ENCODE measurements around the gene FYCO1.

Gene FYCO1

GRCh38 chr3:46024131-46024530, 28.5 kb upstream of the FYCO1 start:
- no peaks in the 10 kb centered on the region for H3K4me1 Mint-ChIP-seq
- peaks cover 31% of the 10 kb centered on the region for H3K27me3 Mint-ChIP-seq (ENCODE audit: low read depth, poor library complexity)
- H3K9me3 Mint-ChIP-seq = peaks cover 19% of the 10 kb centered on the region
- no peaks in the 10 kb centered on the region for H3K36me3 Mint-ChIP-seq (ENCODE audit: low read depth)
- TF ChIP-seq CTCF (IDR thresholded peaks at IDR 0.05) = no peak
- no peak overlapping the region for H3K4me3 Mint-ChIP-seq
- no peak overlapping the region for H3K27ac Mint-ChIP-seq
- no peak for DNase-seq

GRCh38 chr3:46022909-46023785, 27.5 kb upstream of the FYCO1 start:
- no peak overlapping the region for H3K4me3 Mint-ChIP-seq
- H3K36me3 Mint-ChIP-seq (ENCODE audit: low read depth) = no peaks in the 10 kb centered on the region
- peaks cover 10% of the 10 kb centered on the region for H3K9me3 Mint-ChIP-seq
- H3K27ac Mint-ChIP-seq = no peak overlapping the region
- peaks cover 31% of the 10 kb centered on the region for H3K27me3 Mint-ChIP-seq (ENCODE audit: low read depth, poor library complexity)
- TF ChIP-seq CTCF (IDR thresholded peaks at IDR 0.05) = no peak
- no peak for DNase-seq
- no peaks in the 10 kb centered on the region for H3K4me1 Mint-ChIP-seq

GRCh38 chr3:46021516-46021915, 25.9 kb upstream of the FYCO1 start:
- DNase-seq = no peak

GRCh38 chr3:46020766-46021510, 25.3 kb upstream of the FYCO1 start:
- no peak for TF ChIP-seq CTCF (IDR thresholded peaks at IDR 0.05)
- peaks cover 24% of the 10 kb centered on the region for H3K27me3 Mint-ChIP-seq (ENCODE audit: low read depth, poor library complexity)
- no peak overlapping the region for H3K4me3 Mint-ChIP-seq
- no peak for DNase-seq
- H3K4me1 Mint-ChIP-seq = no peaks in the 10 kb centered on the region
- no peaks in the 10 kb centered on the region for H3K36me3 Mint-ChIP-seq (ENCODE audit: low read depth)
- no peak overlapping the region for H3K27ac Mint-ChIP-seq
- H3K9me3 Mint-ChIP-seq = no peaks in the 10 kb centered on the region

More at GRCh38 chr3:46021516-46021915, 25.9 kb upstream of the FYCO1 start:
- Mint-ChIP-seq H3K4me3 (no peak overlapping the region), H3K27me3 (ENCODE audit: low read depth, poor library complexity) (peaks cover 25% of the 10 kb centered on the region), H3K4me1 (no peaks in the 10 kb centered on the region), H3K36me3 (ENCODE audit: low read depth) (no peaks in the 10 kb centered on the region), H3K9me3 (no peaks in the 10 kb centered on the region), H3K27ac (no peak overlapping the region)
- TF ChIP-seq CTCF (IDR thresholded peaks at IDR 0.05) = no peak

- Mint-ChIP-seq H3K27ac (no peak overlapping the region), H3K36me3 (ENCODE audit: low read depth) (no peaks in the 10 kb centered on the region), H3K27me3 (ENCODE audit: low read depth, poor library complexity) (peaks cover 26% of the 10 kb centered on the region), H3K9me3 (no peaks in the 10 kb centered on the region), H3K4me1 (no peaks in the 10 kb centered on the region), H3K4me3 (no peak overlapping the region)
- no peak for DNase-seq
- no peak for TF ChIP-seq CTCF (IDR thresholded peaks at IDR 0.05)
Measured at GRCh38 chr3:46019707-46020106, 24.1 kb upstream of the FYCO1 start.

Data from nephron progenitor cell (in vitro differentiated cells).